Stimulated activated CD8-positive, alpha-beta memory T cell treated with anti-CD3 and anti-CD28 coated beads, Interleukin-4, amount 100 ng/mL, for 48 hours (primary cell): ENCODE results near the gene RGL1.

Source experiments
- DNase-seq: peaks from one replicate; pipeline ENCODE4 v3.0.0-alpha.2; 2020

The RGL1 gene

GRCh38 chr1:183926983-183927382 is 122.1 kb downstream of the RGL1 start:
- no peak for DNase-seq

- DNase-seq = no peak
Observed at GRCh38 chr1:183931646-183932271, 126.8 kb downstream of the RGL1 start.

- no peak for DNase-seq
Observed at GRCh38 chr1:183932412-183932811, 127.5 kb downstream of the RGL1 start.

- no peak for DNase-seq
Observed at GRCh38 chr1:183933528-183934179, 128.7 kb downstream of the RGL1 start.

- no peak for DNase-seq
Observed at GRCh38 chr1:183934314-183934713, 129.4 kb downstream of the RGL1 start.

- DNase-seq = no peak
Observed at GRCh38 chr1:183936009-183936408, 131.1 kb downstream of the RGL1 start.

GRCh38 chr1:183936791-183937190 is 131.9 kb downstream of the RGL1 start:
- DNase-seq = no peak

- DNase-seq = no peak
Observed at GRCh38 chr1:183937611-183938010, 132.7 kb downstream of the RGL1 start.

- DNase-seq = no peak
Observed at GRCh38 chr1:183941001-183941400, 136.1 kb downstream of the RGL1 start.

GRCh38 chr1:183942933-183943693 is 138.2 kb downstream of the RGL1 start:
- no peak for DNase-seq

GRCh38 chr1:183945428-183946319 is 140.8 kb downstream of the RGL1 start:
- no peak for DNase-seq

GRCh38 chr1:183946320-183946613 is 141.3 kb downstream of the RGL1 start:
- no peak for DNase-seq

- no peak for DNase-seq
Observed at GRCh38 chr1:183947988-183948387, 143.1 kb downstream of the RGL1 start.

- no peak for DNase-seq
Observed at GRCh38 chr1:183952101-183952500, 147.2 kb downstream of the RGL1 start.

- no peak for DNase-seq
Observed at GRCh38 chr1:183953031-183953430, 148.1 kb downstream of the RGL1 start.

GRCh38 chr1:183954496-183954895 is 149.6 kb downstream of the RGL1 start:
- no peak for DNase-seq

GRCh38 chr1:183956559-183957188 is 151.8 kb downstream of the RGL1 start:
- DNase-seq = peak; percentile 47

- no peak for DNase-seq
Observed at GRCh38 chr1:183957216-183957830, 152.4 kb downstream of the RGL1 start.

GRCh38 chr1:183958958-183959357 is 154.0 kb downstream of the RGL1 start:
- DNase-seq = no peak

GRCh38 chr1:183961132-183961531 is 156.2 kb downstream of the RGL1 start:
- no peak for DNase-seq

- DNase-seq = no peak
Observed at GRCh38 chr1:183962903-183963302, 158.0 kb downstream of the RGL1 start.

GRCh38 chr1:183965726-183966125 is 160.8 kb downstream of the RGL1 start:
- DNase-seq = no peak
